ENCODE measurements around the gene PP2D1.

- TF ChIP-seq, protein P1, sequence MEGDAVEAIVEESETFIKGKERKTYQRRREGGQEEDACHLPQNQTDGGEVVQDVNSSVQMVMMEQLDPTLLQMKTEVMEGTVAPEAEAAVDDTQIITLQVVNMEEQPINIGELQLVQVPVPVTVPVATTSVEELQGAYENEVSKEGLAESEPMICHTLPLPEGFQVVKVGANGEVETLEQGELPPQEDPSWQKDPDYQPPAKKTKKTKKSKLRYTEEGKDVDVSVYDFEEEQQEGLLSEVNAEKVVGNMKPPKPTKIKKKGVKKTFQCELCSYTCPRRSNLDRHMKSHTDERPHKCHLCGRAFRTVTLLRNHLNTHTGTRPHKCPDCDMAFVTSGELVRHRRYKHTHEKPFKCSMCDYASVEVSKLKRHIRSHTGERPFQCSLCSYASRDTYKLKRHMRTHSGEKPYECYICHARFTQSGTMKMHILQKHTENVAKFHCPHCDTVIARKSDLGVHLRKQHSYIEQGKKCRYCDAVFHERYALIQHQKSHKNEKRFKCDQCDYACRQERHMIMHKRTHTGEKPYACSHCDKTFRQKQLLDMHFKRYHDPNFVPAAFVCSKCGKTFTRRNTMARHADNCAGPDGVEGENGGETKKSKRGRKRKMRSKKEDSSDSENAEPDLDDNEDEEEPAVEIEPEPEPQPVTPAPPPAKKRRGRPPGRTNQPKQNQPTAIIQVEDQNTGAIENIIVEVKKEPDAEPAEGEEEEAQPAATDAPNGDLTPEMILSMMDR (IDR thresholded peaks at IDR 0.05): no peak
- no peak for TF ChIP-seq POLR2A (IDR thresholded peaks at IDR 0.05)
These were observed 52.6 kb downstream of the PP2D1 start for GRCh38 chr3:19959505-19959904.

Measured in testis (tissue), 2 donors.